Inferior parietal cortex (tissue), 1 donor: Measurements from ENCODE around the gene APOBEC2.

ENCODE experiments used
- DNase-seq: peaks from one replicate; pipeline ENCODE4 v3.0.0-alpha.2; 2016; ENCODE audit errors: extremely low spot score

APOBEC2 gene

GRCh38 chr6:41085182-41085581 lies 32.2 kb downstream of the APOBEC2 start:
- DNase-seq, result no peak

GRCh38 chr6:41088451-41088850 lies 35.4 kb downstream of the APOBEC2 start:
- no peak for DNase-seq

GRCh38 chr6:41090841-41091761 lies 38.1 kb downstream of the APOBEC2 start:
- no peak for DNase-seq

GRCh38 chr6:41092421-41093140 lies 39.6 kb downstream of the APOBEC2 start:
- no peak for DNase-seq

- DNase-seq, result no peak
Observed at GRCh38 chr6:41093729-41094128, 40.7 kb downstream of the APOBEC2 start.

- DNase-seq, result no peak
Observed at GRCh38 chr6:41097467-41098090, 44.6 kb downstream of the APOBEC2 start.

GRCh38 chr6:41098366-41098765 lies 45.4 kb downstream of the APOBEC2 start:
- no peak for DNase-seq

- no peak for DNase-seq
Observed at GRCh38 chr6:41100871-41101287, 47.9 kb downstream of the APOBEC2 start.

GRCh38 chr6:41103847-41104246 lies 50.8 kb downstream of the APOBEC2 start:
- DNase-seq, result no peak

GRCh38 chr6:41111017-41111416 lies 58.0 kb downstream of the APOBEC2 start:
- DNase-seq, result no peak
